Measurements from ENCODE around the gene PVR.

The PVR gene

DNA sequence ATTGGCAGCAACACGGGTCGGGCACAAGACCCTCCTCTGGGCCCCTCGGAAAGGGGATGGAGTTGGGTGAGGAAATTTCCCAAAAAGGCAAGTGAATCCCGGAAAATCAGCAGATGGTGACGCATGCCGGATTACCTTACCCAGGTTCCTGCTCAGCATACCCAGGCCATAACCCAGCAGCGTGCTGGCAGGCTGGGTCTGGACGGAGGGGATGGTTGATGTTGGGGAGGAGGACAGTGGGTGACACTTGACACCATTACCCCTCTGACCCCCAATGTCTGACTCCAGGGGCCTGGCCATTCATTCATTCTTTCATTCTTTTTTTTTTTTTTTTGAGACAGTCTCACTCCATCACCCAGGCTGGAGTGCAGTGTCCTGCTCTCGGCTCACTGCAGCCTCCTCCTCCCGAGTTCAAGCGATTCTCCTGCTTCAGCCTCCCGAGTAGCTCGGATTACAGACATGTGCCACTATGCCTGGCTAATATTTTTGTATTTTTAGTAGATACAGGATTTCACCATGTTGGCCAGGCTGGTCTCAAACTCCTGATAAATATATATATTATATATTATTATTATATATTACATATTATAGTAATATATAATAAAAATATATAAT lies 799 bp downstream of the PVR start:
- H3K4me3 ChIP-seq (ENCODE audit: low read depth, low read length), result no peak overlapping the region
- TF ChIP-seq, protein P1, sequence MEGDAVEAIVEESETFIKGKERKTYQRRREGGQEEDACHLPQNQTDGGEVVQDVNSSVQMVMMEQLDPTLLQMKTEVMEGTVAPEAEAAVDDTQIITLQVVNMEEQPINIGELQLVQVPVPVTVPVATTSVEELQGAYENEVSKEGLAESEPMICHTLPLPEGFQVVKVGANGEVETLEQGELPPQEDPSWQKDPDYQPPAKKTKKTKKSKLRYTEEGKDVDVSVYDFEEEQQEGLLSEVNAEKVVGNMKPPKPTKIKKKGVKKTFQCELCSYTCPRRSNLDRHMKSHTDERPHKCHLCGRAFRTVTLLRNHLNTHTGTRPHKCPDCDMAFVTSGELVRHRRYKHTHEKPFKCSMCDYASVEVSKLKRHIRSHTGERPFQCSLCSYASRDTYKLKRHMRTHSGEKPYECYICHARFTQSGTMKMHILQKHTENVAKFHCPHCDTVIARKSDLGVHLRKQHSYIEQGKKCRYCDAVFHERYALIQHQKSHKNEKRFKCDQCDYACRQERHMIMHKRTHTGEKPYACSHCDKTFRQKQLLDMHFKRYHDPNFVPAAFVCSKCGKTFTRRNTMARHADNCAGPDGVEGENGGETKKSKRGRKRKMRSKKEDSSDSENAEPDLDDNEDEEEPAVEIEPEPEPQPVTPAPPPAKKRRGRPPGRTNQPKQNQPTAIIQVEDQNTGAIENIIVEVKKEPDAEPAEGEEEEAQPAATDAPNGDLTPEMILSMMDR (IDR thresholded peaks at IDR 0.05; ENCODE audit: borderline replicate concordance, insufficient read depth, low read depth, low read length), result no peak

DNA sequence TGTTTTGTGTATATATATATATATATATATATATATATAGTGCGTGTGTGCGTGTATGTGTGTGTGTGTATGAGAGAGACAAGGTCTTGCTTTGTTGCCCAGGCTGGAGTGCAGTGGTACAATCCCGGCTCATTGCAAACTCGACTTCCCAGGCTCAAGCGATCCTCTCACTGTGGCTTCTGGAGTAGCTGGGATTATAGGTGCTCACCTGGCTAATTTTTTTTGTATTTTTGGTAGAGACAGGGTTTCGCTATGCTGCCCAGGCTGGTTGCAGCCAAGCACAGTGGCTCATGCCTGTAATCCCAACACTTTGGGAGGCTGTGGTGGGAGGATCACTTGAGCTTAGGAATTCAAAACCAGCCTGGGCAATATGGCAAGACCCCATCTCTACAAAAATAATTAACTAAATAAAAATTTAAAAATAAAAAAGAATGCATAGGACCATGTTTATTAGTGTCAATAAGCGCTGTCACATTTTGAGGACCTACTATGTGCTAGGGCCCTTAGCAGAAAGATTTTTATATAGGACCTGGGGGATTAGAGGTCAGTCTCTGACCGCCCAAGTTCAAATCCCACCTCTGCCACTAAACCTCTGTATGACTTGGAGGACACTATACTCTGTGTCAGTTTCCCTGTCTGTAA lies 1.8 kb downstream of the PVR start:
- no peak overlapping the region for H3K4me3 ChIP-seq (ENCODE audit: low read depth, low read length)
- TF ChIP-seq, protein P1 (IDR thresholded peaks at IDR 0.05; ENCODE audit: borderline replicate concordance, insufficient read depth, low read depth, low read length), result no peak

DNA sequence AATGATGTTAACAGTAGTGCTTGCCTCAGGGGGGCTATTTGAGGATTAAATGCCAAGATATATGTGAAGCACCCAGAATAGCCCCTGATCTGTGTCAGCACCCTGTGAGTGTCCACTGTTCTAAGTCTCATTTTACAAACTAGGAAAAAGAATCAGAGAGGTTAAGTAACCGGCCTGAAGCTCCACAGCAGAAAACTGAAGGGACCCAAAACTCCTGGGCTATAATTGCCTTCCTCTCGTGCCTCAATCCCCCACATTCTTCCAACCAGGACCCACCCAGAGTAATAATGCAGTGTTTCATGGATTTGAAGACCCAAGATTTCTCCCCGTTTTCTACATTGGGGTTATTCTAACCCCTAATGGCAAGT lies 2.3 kb downstream of the PVR start:
- H3K4me3 ChIP-seq (ENCODE audit: low read depth, low read length), result no peak overlapping the region
- TF ChIP-seq, protein P1 (IDR thresholded peaks at IDR 0.05; ENCODE audit: borderline replicate concordance, insufficient read depth, low read depth, low read length), result no peak

- TF ChIP-seq, protein P1 (IDR thresholded peaks at IDR 0.05; ENCODE audit: borderline replicate concordance, insufficient read depth, low read depth, low read length), result no peak
Observed at GRCh38 chr19:44647144-44647543, 3.4 kb downstream of the PVR start.

GRCh38 chr19:44648631-44649251 lies 5.0 kb downstream of the PVR start:
- H3K4me3 ChIP-seq (ENCODE audit: low read depth, low read length), result no peak overlapping the region
- TF ChIP-seq, protein P1 (IDR thresholded peaks at IDR 0.05; ENCODE audit: borderline replicate concordance, insufficient read depth, low read depth, low read length), result no peak

More at GRCh38 chr19:44647144-44647543, 3.4 kb downstream of the PVR start:
- H3K4me3 ChIP-seq (ENCODE audit: low read depth, low read length), result no peak overlapping the region

DNA sequence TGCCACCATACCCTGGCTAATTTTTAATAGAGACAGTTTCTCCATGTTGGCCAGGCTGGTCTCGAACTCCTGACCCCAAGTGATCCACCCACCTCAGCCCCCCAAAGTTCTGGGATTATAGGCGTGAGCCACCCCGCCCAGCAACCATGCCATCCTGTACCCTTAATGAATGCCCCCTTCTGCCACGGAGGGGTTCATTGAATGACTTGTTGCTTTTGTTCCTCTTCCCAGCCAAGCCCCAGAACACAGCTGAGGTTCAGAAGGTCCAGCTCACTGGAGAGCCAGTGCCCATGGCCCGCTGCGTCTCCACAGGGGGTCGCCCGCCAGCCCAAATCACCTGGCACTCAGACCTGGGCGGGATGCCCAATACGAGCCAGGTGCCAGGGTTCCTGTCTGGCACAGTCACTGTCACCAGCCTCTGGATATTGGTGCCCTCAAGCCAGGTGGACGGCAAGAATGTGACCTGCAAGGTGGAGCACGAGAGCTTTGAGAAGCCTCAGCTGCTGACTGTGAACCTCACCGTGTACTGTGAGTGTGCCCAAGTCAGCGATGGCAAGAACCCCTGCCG lies 6.0 kb downstream of the PVR start:
- TF ChIP-seq, protein P1 (IDR thresholded peaks at IDR 0.05; ENCODE audit: borderline replicate concordance, insufficient read depth, low read depth, low read length), result no peak
- no peak overlapping the region for H3K4me3 ChIP-seq (ENCODE audit: low read depth, low read length)
